GM18868 (cell line): Measurements from ENCODE around the gene RBMX.
"Not testable (repeated sequence)": the region's sequence is repeated elsewhere in the genome, so short reads cannot be mapped to it uniquely, and the experiment has no call there.

Experiments
- ATAC-seq: cut with Tn5 transposase; IDR thresholded peaks from one replicate; pipeline ENCODE4 v1.9.1; 2021; ENCODE audit warnings: mild to moderate bottlenecking, moderate library complexity; ENCODE audit not compliant: unreplicated experiment

RBMX gene

GRCh38 chrX:136879001-136879687 is 1.4 kb downstream of the RBMX start:
- no peak for ATAC-seq

DNA sequence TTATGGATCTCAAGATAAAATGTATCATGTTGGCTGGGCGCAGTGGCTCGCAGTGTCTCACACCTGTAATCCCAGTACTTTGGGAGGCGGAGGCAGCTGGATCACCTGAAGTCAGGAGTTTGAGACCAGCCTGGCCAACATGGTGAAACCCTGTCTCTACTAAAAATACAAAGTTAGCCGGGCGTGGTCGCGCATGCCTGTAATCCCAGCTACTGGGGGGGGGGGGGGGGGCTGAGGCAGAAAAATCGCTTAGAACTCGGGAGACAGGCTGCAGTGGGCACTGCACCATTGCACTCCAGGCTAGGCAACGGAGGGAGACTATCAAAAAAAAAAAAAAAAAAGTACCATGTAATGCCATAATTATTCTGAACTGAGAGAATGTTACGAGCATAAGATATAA is 2.1 kb downstream of the RBMX start:
- no peak for ATAC-seq

DNA sequence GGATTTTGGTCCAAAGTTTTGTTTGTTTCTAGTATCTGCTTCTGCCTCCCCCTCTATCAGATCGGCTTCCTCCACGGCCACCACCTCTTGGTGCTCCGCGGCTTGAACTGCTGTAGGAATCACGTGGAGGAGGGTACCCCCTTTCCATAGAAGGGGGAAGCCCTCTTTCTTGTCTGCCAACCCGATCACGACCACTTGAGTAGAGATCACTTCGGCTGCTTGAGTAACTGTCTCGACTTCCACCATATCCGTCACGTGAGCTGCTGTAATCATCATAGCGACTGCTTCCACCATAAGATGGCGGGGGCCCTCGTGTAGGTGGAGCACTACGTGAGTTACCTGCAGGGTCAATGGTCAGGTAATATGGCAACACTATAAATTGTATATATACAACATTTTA is 6.4 kb downstream of the RBMX start:
- not testable (repeated sequence) for ATAC-seq

DNA sequence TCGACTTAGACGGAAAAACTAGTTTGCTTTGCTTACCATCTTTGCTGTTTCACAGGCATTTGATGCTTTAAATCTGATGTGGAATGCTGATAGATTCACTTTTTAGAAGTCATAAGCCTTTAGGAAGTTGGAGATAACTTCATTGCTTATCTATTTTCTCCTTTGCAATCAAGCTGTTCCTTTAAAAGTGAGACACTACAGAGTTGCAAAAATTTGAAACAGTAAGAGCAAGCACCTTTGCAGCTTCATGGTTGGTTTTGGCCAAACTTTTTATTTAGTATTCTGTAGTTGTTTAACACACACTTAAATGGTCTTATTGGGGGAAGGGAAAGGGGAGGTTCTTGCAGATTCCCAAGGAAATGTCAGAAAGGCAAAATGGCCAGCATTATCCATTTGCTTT is 7.3 kb downstream of the RBMX start:
- not testable (repeated sequence) for ATAC-seq

DNA sequence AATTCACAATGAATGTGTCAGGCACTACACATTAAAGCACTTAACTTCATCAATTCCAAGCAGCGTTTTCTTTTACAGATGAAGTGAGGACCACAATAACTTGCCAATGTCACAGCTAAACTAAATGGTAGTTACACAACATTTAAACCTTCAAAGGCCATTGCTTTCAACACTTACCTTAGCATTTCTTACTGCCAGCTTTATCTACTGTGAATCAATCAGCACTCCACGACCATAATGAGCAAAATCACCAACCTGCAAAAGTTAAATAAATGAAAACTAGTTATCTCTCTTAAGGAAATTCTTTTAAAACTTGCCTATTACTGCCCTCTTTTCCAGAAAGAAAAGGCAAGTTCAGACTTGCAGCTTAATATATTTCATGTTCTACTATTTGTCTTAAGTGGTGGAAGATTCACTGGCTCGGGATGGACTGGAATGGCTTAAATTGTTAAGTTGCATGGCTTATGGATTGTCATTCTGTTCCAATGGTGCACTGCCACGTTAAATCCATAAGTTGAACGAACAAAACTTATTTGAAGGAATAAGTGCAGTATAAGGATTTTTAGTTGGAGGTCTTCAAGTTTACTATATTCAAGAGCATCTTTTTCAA is 8.3 kb downstream of the RBMX start:
- no peak for ATAC-seq

- no peak for ATAC-seq
Measured at GRCh38 chrX:136870064-136870463, 10.5 kb downstream of the RBMX start.

GRCh38 chrX:136868283-136869055 is 12.1 kb downstream of the RBMX start:
- no peak for ATAC-seq

GRCh38 chrX:136867518-136867917 is 13.0 kb downstream of the RBMX start:
- no peak for ATAC-seq

GRCh38 chrX:136867096-136867491 is 13.4 kb downstream of the RBMX start:
- ATAC-seq, result no peak

GRCh38 chrX:136866337-136867095 is 14.0 kb downstream of the RBMX start:
- no peak for ATAC-seq

DNA sequence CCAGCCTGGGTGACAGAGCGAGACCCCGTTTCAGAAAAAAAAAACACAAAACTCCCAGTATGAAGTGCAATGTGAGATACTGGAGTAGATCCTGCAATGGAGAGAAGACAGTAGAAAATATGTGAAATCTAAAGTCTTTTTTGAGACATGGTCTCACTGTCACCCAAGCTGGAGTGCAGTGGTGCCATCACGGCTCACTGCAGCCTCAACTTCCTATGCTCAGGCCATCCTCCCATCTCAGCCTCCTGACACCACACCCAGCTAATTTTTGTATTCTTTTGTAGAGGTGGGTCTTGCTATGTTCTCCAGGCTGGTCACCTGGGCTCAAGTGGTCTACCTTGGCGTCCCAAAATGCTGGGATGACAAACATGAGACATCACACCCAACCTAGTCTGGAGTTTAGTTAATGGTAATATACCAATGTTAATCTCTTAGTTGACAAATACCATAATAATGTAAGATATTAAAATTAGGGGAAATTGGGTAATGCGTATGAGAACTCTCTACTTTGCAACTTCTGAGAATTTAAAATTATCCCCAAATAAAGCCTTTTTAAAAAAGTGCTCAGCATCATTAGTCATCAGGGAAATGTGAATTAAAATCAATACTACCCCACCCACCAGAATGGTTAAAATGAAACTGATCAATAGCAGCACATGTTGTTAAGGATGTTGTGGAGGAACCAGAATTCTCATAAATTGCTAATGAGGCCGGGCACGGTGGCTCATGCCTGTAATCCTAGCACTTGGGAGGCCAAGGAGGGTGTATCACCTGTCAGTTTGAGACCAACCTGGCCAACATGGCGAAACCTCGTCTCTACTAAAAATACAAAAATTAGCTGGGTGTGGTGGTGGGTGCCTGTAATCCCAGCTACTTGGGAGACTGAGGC is 15.0 kb downstream of the RBMX start:
- ATAC-seq, result no peak

GRCh38 chrX:136863826-136864225 is 16.7 kb downstream of the RBMX start:
- ATAC-seq, result no peak

GRCh38 chrX:136862546-136862945 is 18.0 kb downstream of the RBMX start:
- ATAC-seq, result no peak

DNA sequence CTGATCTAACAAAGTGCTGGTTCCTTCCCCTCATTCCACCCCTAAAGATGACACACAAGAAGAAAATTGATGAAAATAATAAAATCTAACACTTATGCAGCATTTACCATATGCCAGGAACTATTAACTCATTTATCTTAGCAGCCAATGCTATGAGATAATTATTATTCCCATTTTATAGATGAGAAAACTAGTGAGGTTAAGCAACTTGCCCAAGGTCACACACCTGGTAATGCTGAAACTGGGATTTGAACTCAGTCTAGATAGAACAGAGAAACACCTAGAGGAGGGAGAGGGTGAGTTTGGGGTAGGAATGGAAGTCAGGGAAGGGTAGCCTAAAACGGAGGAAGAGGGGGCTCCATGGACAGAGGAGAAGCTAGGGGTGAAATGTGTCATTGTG is 18.6 kb downstream of the RBMX start:
- no peak for ATAC-seq

GRCh38 chrX:136858007-136858756 is 22.3 kb downstream of the RBMX start:
- no peak for ATAC-seq

GRCh38 chrX:136856551-136856950 is 24.0 kb downstream of the RBMX start:
- ATAC-seq, result peak; percentile 91

GRCh38 chrX:136856050-136856449 is 24.5 kb downstream of the RBMX start:
- peak; percentile 15 for ATAC-seq

GRCh38 chrX:136851526-136851925 is 29.0 kb downstream of the RBMX start:
- no peak for ATAC-seq

- no peak for ATAC-seq
Measured at GRCh38 chrX:136850441-136851175, 29.9 kb downstream of the RBMX start.
